ENCODE measurements around the gene EGFL8. TPM values are rescaled to one million over a fixed set of nuclear protein-coding genes. Genes with fewer than 3 reads are reported as not detected.
"Not testable (repeated sequence)": the region's sequence is repeated elsewhere in the genome, so short reads cannot be mapped to it uniquely, and the experiment has no call there.

The EGFL8 gene
- total and polyA plus RNA-seq, 9 of the 15 experiments (the other 6 are each of a cell fraction or from before 2014, with no cell fraction given): 2.2 to 47.4 (median 14.2) TPM

GRCh38 chr6:32186151-32186840, 21.9 kb downstream of the EGFL8 start:
- H3K27ac ChIP-seq (ENCODE audit: extremely low read depth, low read depth, low read length): peak overlapping the region; percentile 68
- peak overlapping the region in 1 of 2 experiments; percentile 75; a peak in 2 of 4 replicates for H3K9ac ChIP-seq (ENCODE audit: insufficient read depth in 1 of 2, low read depth in 2 of 2, low read length in 2 of 2)
- DNase-seq (ENCODE audit: extremely low read depth in 1 of 4, low spot score in 3 of 4); CTCF ChIA-PET (ENCODE audit: low intra/inter-chr PET ratio); H3K4me3 ChIP-seq; H3K27me3 ChIP-seq (ENCODE audit: control insufficient read depth in 2 of 2, insufficient read depth in 2 of 2, low read length in 2 of 2); ATAC-seq; in situ Hi-C loops (cut with MboI); intact Hi-C loops (cut with micrococcal nuclease); H4K20me1 ChIP-seq (replicated peaks; ENCODE audit: control insufficient read depth, insufficient read depth, low read length); FAIRE-seq; H2AFZ ChIP-seq (ENCODE audit: low read depth, low read length); H3K9me1 ChIP-seq (ENCODE audit: control insufficient read depth, insufficient read depth, low read length); BruUV-seq (replicated peaks); H3K9me3 ChIP-seq (replicated peaks; ENCODE audit: control insufficient read depth, insufficient read depth, low read depth, low read length); TF ChIP-seq ATF1 (CRISPR knock-in tag; IDR thresholded peaks at IDR 0.05): not testable (repeated sequence)
- POLR2A ChIA-PET: interaction anchor here (1.0 kb wide), 1 partner anchor 10 kb away, joined by 3 read pairs; the partner anchor contains the start of gene AGPAT1
- H3K36me3 ChIP-seq (ENCODE audit: control insufficient read depth, insufficient read depth, low read length): peaks cover 64% of the 10 kb centered on the region; the same call in 2 of the 3 replicates
- H3K4me1 ChIP-seq (replicated peaks in 1 of 2; ENCODE audit: control insufficient read depth in 2 of 2, insufficient read depth in 2 of 2, low read length in 2 of 2): peaks cover 60 to 76% of the 10 kb centered on the region in 2 experiments
- 0 out of 2 replicates have a peak, but pooled peaks have one; percentile 37 for TF ChIP-seq POLR2AphosphoS2 (IDR thresholded peaks at IDR 0.05; ENCODE audit: low read length)
- peak; percentile 2 for TF ChIP-seq PHF20 (IDR thresholded peaks at IDR 0.05; ENCODE audit: partially characterized antibody)
- TF ChIP-seq POLR2AphosphoS5 (IDR thresholded peaks at IDR 0.05; ENCODE audit: control insufficient read depth, insufficient read depth, low read depth, low read length): peak; percentile 36; the same call in 1 of the 2 replicates
- TF ChIP-seq, protein P1, sequence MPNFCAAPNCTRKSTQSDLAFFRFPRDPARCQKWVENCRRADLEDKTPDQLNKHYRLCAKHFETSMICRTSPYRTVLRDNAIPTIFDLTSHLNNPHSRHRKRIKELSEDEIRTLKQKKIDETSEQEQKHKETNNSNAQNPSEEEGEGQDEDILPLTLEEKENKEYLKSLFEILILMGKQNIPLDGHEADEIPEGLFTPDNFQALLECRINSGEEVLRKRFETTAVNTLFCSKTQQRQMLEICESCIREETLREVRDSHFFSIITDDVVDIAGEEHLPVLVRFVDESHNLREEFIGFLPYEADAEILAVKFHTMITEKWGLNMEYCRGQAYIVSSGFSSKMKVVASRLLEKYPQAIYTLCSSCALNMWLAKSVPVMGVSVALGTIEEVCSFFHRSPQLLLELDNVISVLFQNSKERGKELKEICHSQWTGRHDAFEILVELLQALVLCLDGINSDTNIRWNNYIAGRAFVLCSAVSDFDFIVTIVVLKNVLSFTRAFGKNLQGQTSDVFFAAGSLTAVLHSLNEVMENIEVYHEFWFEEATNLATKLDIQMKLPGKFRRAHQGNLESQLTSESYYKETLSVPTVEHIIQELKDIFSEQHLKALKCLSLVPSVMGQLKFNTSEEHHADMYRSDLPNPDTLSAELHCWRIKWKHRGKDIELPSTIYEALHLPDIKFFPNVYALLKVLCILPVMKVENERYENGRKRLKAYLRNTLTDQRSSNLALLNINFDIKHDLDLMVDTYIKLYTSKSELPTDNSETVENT (CRISPR knock-in tag; IDR thresholded peaks at IDR 0.05): peak; percentile 40; the same call in 1 of the 2 replicates
- peak; percentile 4; the same call in 1 of the 2 replicates for TF ChIP-seq ATF1 (tag; IDR thresholded peaks at IDR 0.05)
- TF ChIP-seq POLR2A (conservative IDR thresholded peaks at IDR 0.05): peak; percentile 34; the same call in 1 of the 2 replicates
- peaks cover 60% of the 10 kb centered on the region for H3K79me2 ChIP-seq (ENCODE audit: control insufficient read depth, insufficient read depth, low read length)
- 58% methylated on average over 10 of the region's 10 CpGs for WGBS (ENCODE audit: insufficient coverage, low coverage, missing lambda C conversion rate)
- H3K4me2 ChIP-seq (ENCODE audit: insufficient read depth, low read length): peak overlapping the region; percentile 53

All from K562 (cell line).